A549 (cell line): ENCODE measurements around the gene DAB2. TPM values are rescaled to one million over a fixed set of nuclear protein-coding genes. Genes with fewer than 3 reads are reported as not detected.

Source experiments
- ATAC-seq, 2 experiments: fragments of 200-7000 bp in 1 of 2; fragments of >200 bp in 1 of 2; cut with Nextera tagmentation in 1 of 2; cut with Tn5 transposase in 1 of 2; 3 replicates each; pipeline versions ENCODE4 v1.8.0 to v1.9.1; 2018 to 2020; ENCODE audit warnings: mild to moderate bottlenecking in 1 of 2, moderate library complexity in 1 of 2
- CTCF ChIA-PET: fragments of 300-600 bp; sonication (Branson Sonifier 250); formaldehyde crosslinking; extraction: SDS; loops from one replicate; lab custom pipeline; 2021; ENCODE audit warnings: antibody characterized with exemption, inconsistent platforms; lab: Yijun Ruan, JAX
- POLR2A ChIA-PET: fragments of 350-600 bp; formaldehyde crosslinking; extraction: SDS; loops from one replicate; lab custom pipeline; 2021; ENCODE audit warnings: antibody characterized with exemption, inconsistent platforms; lab: Yijun Ruan, JAX
- DNase-seq, 2 experiments: peaks; one replicate each; pipeline versions ENCODE4 v3.0.0 to v3.0.0-alpha.2; 2011 to 2016; ENCODE audit warnings: low read depth in 1 of 2, low spot score in 1 of 2
- FAIRE-seq: peaks from 2 replicates; lab custom pipeline; 2011; peaks lifted over from hg19 to GRCh38; lab: Jason Lieb, UNC
- H3K27ac ChIP-seq, 2 experiments: fragments of >200 bp; sonication (Bioruptor Twin); formaldehyde crosslinking; 3 replicates each; pipeline ENCODE4 v1.5.1; 2016 to 2017
- H3K4me1 ChIP-seq: fragments of >200 bp; sonication (Bioruptor Twin); formaldehyde crosslinking; 3 replicates; pipeline ENCODE4 v1.6.1; 2016
- H3K4me2 ChIP-seq: fragments of >200 bp; sonication (Bioruptor Twin); formaldehyde crosslinking; 3 replicates; pipeline ENCODE4 v1.6.1; 2016
- H3K4me3 ChIP-seq: fragments of >200 bp; sonication (Bioruptor Twin); formaldehyde crosslinking; 3 replicates; pipeline ENCODE4 v1.5.1; 2016
- H3K9me3 ChIP-seq: fragments of >200 bp; sonication (Bioruptor Twin); formaldehyde crosslinking; 3 replicates; pipeline ENCODE4 v1.6.1; 2016
- BHLHE40 ChIP-seq: IDR thresholded peaks from 2 replicates; pipeline ENCODE4 v1.6.1; 2012; ENCODE audit warnings: low read depth, low read length, inconsistent platforms
- CBX2 ChIP-seq: fragments of 200-600 bp; sonication (generic); IDR thresholded peaks from 2 replicates; pipeline ENCODE4 v1.6.1; 2016; ENCODE audit warnings: low read depth, mild to moderate bottlenecking, borderline replicate concordance
- CBX8 ChIP-seq: fragments of 200-600 bp; sonication (generic); IDR thresholded peaks from 2 replicates; pipeline ENCODE4 v1.6.1; 2016
- CEBPB ChIP-seq, 2 experiments: fragments of >200 bp in 1 of 2; sonication (Bioruptor Twin) in 1 of 2; formaldehyde crosslinking in 1 of 2; IDR thresholded peaks; 2 replicates each; pipeline ENCODE4 v1.6.1; 2012 to 2016
- CHD2 ChIP-seq: fragments of 150-350 bp; IDR thresholded peaks from 2 replicates; pipeline ENCODE4 v1.6.1; 2014; ENCODE audit warnings: low read length; ENCODE audit not compliant: partially characterized antibody
- FOSB ChIP-seq: fragments of 250-450 bp; sonication (Bioruptor Pico); IDR thresholded peaks from 2 replicates; pipeline ENCODE4 v1.5.0; 2020; ENCODE audit warnings: mild to moderate bottlenecking, moderate library complexity
- FOSL2 ChIP-seq, 2 experiments: fragments of 450-650 bp in 1 of 2; fragments of >200 bp in 1 of 2; sonication (Bioruptor Twin) in 1 of 2; formaldehyde crosslinking; IDR thresholded peaks; 2 replicates each; pipeline versions ENCODE4 v1.5.0 to v1.6.1; 2016 to 2020; ENCODE audit warnings: mild to moderate bottlenecking in 1 of 2, moderate library complexity in 1 of 2
- JUN ChIP-seq, 2 experiments: fragments of >200 bp; sonication (Bioruptor Twin); formaldehyde crosslinking; IDR thresholded peaks; 2 replicates in 1 of 2; 3 replicates in 1 of 2; pipeline ENCODE4 v1.6.1; 2016 to 2017
- JUNB ChIP-seq: fragments of >200 bp; sonication (Bioruptor Twin); formaldehyde crosslinking; IDR thresholded peaks from 2 replicates; pipeline ENCODE4 v1.6.1; 2016
- MAFK ChIP-seq: fragments of 450-650 bp; IDR thresholded peaks from 2 replicates; pipeline ENCODE4 v1.6.1; 2014; ENCODE audit not compliant: partially characterized antibody
- MAX ChIP-seq: IDR thresholded peaks from 2 replicates; pipeline ENCODE4 v1.6.1; 2012
- MYC ChIP-seq: IDR thresholded peaks from 2 replicates; pipeline ENCODE4 v1.6.1; 2012; ENCODE audit warnings: mild to moderate bottlenecking, inconsistent platforms, low read length, improper control_type of control experiment, borderline replicate concordance
- NFE2L2 ChIP-seq: fragments of 150-350 bp; conservative IDR thresholded peaks from 2 replicates; pipeline ENCODE4 v1.6.1; 2014; ENCODE audit warnings: low read length
- NPAS2 ChIP-seq: fragments of 250-450 bp; sonication (Bioruptor Pico); IDR thresholded peaks from 2 replicates; pipeline ENCODE4 v1.8.0; 2022; ENCODE audit warnings: mild to moderate bottlenecking, moderate library complexity, borderline replicate concordance
- PBX3 ChIP-seq: IDR thresholded peaks from 2 replicates; pipeline ENCODE4 v1.6.1; 2012
- RAD21 ChIP-seq, 2 experiments: fragments of >200 bp in 1 of 2; sonication (Bioruptor Twin) in 1 of 2; formaldehyde crosslinking in 1 of 2; IDR thresholded peaks in 1 of 2; conservative IDR thresholded peaks in 1 of 2; 2 replicates in 1 of 2; 3 replicates in 1 of 2; pipeline ENCODE4 v1.6.1; 2012 to 2018; ENCODE audit warnings: inconsistent platforms in 1 of 2
- RARB ChIP-seq: fragments of 250-450 bp; sonication (Bioruptor Pico); IDR thresholded peaks from 2 replicates; pipeline ENCODE4 v1.8.0; 2021; ENCODE audit warnings: mild to moderate bottlenecking, moderate library complexity
- SMC3 ChIP-seq: fragments of >200 bp; sonication (Bioruptor Twin); formaldehyde crosslinking; IDR thresholded peaks from 3 replicates; pipeline ENCODE4 v1.6.1; 2018; ENCODE audit warnings: inconsistent platforms
- TFCP2L1 ChIP-seq: fragments of 250-450 bp; sonication (Bioruptor Pico); IDR thresholded peaks from 2 replicates; pipeline ENCODE4 v1.5.0; 2021; ENCODE audit warnings: mild to moderate bottlenecking
- TP53 ChIP-seq: fragments of 250-450 bp; sonication (Bioruptor Pico); IDR thresholded peaks from 2 replicates; pipeline ENCODE4 v1.5.0; 2021; ENCODE audit warnings: mild to moderate bottlenecking, moderate library complexity
- ZNF302 ChIP-seq: fragments of 250-450 bp; sonication (Bioruptor Pico); IDR thresholded peaks from 2 replicates; pipeline ENCODE4 v1.9.0; 2021; ENCODE audit warnings: inconsistent platforms, mild to moderate bottlenecking, moderate library complexity
- WGBS: methylation state at CpG from one replicate; pipeline ENCODE4 v1.1.6; 2017; ENCODE audit errors: missing lambda C conversion rate; 5-methylcytosine and 5-hydroxymethylcytosine counted together
- polyA plus RNA-seq, 4 experiments: library from polyadenylated mRNA; depleted of rRNA in 3 of 4; stranded (reverse); fragments of >200 nt; fragmentation: RNase III in 1 of 4; extraction: RNeasy Plus Mini Kit Qiagen cat#74134 plus additional on column Dnase treatment in 1 of 4; gene quantifications; 2 replicates in 3 of 4; 3 replicates in 1 of 4; pipeline ENCODE4 v1.2.3, GENCODE V29; 2011 to 2017
- TF ChIP-seq, protein P1 (sequence below): fragments of 150-350 bp; IDR thresholded peaks from 2 replicates; pipeline ENCODE4 v1.6.1; 2014; ENCODE audit warnings: low read depth, mild to moderate bottlenecking, low read length
- TF ChIP-seq, protein P2 (sequence below): IDR thresholded peaks from 2 replicates; pipeline ENCODE4 v1.6.1; 2012; ENCODE audit warnings: low read depth, borderline replicate concordance
- TF ChIP-seq, protein P3 (sequence below): fragments of 250-450 bp; sonication (Bioruptor Pico); IDR thresholded peaks from 2 replicates; pipeline ENCODE4 v1.5.0; 2021; ENCODE audit warnings: mild to moderate bottlenecking, moderate library complexity, borderline replicate concordance

DAB2 gene
- polyA plus RNA-seq, 2 of the 4 experiments (the other 2 are of a cell fraction), result 13.6 to 17.1 TPM

GRCh38 chr5:39368116-39368515 lies 56.7 kb downstream of the DAB2 start:
- no peak for DNase-seq
- Histone ChIP-seq H3K4me1 (no peaks in the 10 kb centered on the region), H3K9me3 (no peaks in the 10 kb centered on the region), H3K4me3 (no peak overlapping the region), H3K27ac (no peak overlapping the region), H3K4me2 (no peak overlapping the region)
- CTCF ChIA-PET, result interaction anchor here (0.9 to 1.4 kb wide), 5 partner anchors 8 to 181 kb away, joined by 3 to 9 read pairs (median 4); partner anchors contain the start of gene DAB2
- POLR2A ChIA-PET, result no interaction called here
- no peak for FAIRE-seq
- no peak for ATAC-seq
- WGBS, result 80% methylated on average over 4 of the region's 4 CpGs
- TF ChIP-seq RARB (CRISPR knock-in tag) (no peak), CEBPB (IDR thresholded peaks at IDR 0.05) (no peak), TFCP2L1 (CRISPR knock-in tag) (no peak), MYC (no peak), CHD2 (no peak), CBX8 (no peak), MAFK (no peak), FOSL2 (IDR thresholded peaks at IDR 0.05) (no peak), FOSL2 (CRISPR knock-in tag; IDR thresholded peaks at IDR 0.05) (no peak), NFE2L2 (no peak), PBX3 (no peak), BHLHE40 (no peak), RAD21 (conservative IDR thresholded peaks at IDR 0.05 in 1 of 2, IDR thresholded peaks at IDR 0.05 in 1 of 2) (no peak), NPAS2 (CRISPR knock-in tag) (no peak), FOSB (CRISPR knock-in tag) (no peak), CBX2 (no peak), ZNF302 (no peak)
- TF ChIP-seq, protein P1, sequence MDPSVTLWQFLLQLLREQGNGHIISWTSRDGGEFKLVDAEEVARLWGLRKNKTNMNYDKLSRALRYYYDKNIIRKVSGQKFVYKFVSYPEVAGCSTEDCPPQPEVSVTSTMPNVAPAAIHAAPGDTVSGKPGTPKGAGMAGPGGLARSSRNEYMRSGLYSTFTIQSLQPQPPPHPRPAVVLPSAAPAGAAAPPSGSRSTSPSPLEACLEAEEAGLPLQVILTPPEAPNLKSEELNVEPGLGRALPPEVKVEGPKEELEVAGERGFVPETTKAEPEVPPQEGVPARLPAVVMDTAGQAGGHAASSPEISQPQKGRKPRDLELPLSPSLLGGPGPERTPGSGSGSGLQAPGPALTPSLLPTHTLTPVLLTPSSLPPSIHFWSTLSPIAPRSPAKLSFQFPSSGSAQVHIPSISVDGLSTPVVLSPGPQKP, result no peak
- TF ChIP-seq, protein P2, sequence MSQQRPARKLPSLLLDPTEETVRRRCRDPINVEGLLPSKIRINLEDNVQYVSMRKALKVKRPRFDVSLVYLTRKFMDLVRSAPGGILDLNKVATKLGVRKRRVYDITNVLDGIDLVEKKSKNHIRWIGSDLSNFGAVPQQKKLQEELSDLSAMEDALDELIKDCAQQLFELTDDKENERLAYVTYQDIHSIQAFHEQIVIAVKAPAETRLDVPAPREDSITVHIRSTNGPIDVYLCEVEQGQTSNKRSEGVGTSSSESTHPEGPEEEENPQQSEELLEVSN, result no peak
- TF ChIP-seq, protein P3, sequence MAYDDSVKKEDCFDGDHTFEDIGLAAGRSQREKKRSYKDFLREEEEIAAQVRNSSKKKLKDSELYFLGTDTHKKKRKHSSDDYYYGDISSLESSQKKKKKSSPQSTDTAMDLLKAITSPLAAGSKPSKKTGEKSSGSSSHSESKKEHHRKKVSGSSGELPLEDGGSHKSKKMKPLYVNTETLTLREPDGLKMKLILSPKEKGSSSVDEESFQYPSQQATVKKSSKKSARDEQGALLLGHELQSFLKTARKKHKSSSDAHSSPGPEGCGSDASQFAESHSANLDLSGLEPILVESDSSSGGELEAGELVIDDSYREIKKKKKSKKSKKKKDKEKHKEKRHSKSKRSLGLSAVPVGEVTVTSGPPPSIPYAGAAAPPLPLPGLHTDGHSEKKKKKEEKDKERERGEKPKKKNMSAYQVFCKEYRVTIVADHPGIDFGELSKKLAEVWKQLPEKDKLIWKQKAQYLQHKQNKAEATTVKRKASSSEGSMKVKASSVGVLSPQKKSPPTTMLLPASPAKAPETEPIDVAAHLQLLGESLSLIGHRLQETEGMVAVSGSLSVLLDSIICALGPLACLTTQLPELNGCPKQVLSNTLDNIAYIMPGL (CRISPR knock-in tag), result no peak
- TF ChIP-seq, all 56 proteins: peak for 0

GRCh38 chr5:39367711-39368110 lies 57.1 kb downstream of the DAB2 start:
- no peak for FAIRE-seq

More at GRCh38 chr5:39367711-39368110, 57.1 kb downstream of the DAB2 start:
- no peak overlapping the region for H3K27ac ChIP-seq
- no peak overlapping the region for H3K4me3 ChIP-seq
- DNase-seq (no peak), ATAC-seq (no peak)
- WGBS, result 70% methylated on average over 3 of the region's 3 CpGs
- no peak overlapping the region for H3K4me2 ChIP-seq
- TF ChIP-seq MAX, result no peak
- no peak for TF ChIP-seq JUN (IDR thresholded peaks at IDR 0.05)
- no peak for TF ChIP-seq SMC3
- no peak for TF ChIP-seq TFCP2L1 (CRISPR knock-in tag)
- no peak for TF ChIP-seq TP53 (CRISPR knock-in tag)
- TF ChIP-seq JUNB, result no peak
- H3K4me1 ChIP-seq, result no peaks in the 10 kb centered on the region
- POLR2A ChIA-PET, result no interaction called here
- CTCF ChIA-PET, result interaction anchor here (0.6 to 1.4 kb wide), 5 partner anchors 9 to 181 kb away, joined by 3 to 9 read pairs (median 4); partner anchors contain the start of gene DAB2
- no peaks in the 10 kb centered on the region for H3K9me3 ChIP-seq
